IPS-NIHi11 (cell line): ENCODE measurements around the gene SUCNR1.
"Not testable (repeated sequence)": the region's sequence is repeated elsewhere in the genome, so short reads cannot be mapped to it uniquely, and the experiment has no call there.

ENCODE experiments used
- DNase-seq: peaks from one replicate; pipeline ENCODE4 v3.0.0; 2012; ENCODE audit warnings: mixed read lengths, low spot score

The SUCNR1 gene

GRCh38 chr3:151871639-151872468, 1.6 kb upstream of the SUCNR1 start:
- no peak for DNase-seq

DNA sequence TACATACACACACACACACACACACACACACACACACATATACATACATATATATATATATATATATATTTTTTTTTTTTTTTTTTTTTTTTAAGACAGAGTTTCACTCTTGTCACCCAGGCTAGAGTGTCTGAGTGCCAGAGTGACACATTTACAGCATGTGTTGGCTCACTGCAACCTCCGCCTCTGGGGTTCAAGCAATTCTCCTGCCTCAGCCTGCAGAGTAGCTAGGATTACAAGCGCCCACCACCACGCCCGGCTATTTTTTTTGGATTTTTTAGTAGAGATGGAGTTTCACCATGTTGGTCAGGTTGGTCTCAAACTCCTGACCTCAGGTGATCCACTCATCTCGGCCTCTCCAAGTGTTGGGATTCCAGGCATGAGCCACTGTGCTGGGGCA, 636 bp downstream of the SUCNR1 start:
- not testable (repeated sequence) for DNase-seq

DNA sequence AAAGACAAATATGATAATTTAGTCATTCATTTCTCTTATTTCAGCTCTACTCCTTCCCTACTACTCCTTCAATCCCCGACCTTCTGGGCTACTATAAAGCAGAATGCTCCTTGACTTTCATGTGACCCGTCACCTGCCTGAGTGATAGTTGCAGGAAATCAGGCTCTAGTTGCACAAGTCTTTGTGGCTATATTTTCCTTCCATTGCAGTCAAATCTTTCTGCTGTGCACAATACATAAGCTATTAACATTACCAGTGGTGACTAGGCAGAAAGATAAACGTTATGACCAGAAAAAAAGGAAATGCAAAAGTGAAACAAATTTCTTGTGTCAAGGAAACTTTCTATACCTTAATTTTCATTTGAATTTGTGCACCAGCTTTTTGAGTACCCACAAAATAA, 2.3 kb downstream of the SUCNR1 start:
- DNase-seq: no peak

DNA sequence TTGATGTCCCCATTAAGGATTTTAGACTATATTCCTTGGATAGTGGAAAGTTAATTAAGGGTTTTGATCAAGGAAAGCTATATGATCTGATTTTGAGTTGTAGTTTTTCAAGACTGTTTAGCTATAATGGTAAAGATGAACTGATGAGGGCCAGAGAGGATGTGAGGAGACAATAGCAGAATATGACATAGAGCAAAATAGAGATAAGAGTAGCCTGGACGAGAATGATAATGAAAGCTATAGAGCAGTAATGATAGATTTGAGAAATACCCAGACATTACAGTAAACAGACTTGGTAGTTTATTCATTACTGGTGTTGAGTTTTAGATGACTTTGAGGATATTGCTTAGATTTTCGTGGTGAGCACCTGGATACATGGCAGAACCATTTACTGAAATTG, 3.8 kb downstream of the SUCNR1 start:
- no peak for DNase-seq

GRCh38 chr3:151878465-151878864, 5.0 kb downstream of the SUCNR1 start:
- no peak for DNase-seq

GRCh38 chr3:151879037-151879436, 5.6 kb downstream of the SUCNR1 start:
- no peak for DNase-seq

GRCh38 chr3:151879679-151880415, 6.4 kb downstream of the SUCNR1 start:
- DNase-seq: no peak

GRCh38 chr3:151880416-151880690, 6.9 kb downstream of the SUCNR1 start:
- DNase-seq: no peak

DNA sequence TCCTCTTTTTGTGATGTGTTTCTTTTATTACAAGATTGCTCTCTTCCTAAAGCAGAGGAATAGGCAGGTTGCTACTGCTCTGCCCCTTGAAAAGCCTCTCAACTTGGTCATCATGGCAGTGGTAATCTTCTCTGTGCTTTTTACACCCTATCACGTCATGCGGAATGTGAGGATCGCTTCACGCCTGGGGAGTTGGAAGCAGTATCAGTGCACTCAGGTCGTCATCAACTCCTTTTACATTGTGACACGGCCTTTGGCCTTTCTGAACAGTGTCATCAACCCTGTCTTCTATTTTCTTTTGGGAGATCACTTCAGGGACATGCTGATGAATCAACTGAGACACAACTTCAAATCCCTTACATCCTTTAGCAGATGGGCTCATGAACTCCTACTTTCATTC, 7.7 kb downstream of the SUCNR1 start:
- no peak for DNase-seq

DNA sequence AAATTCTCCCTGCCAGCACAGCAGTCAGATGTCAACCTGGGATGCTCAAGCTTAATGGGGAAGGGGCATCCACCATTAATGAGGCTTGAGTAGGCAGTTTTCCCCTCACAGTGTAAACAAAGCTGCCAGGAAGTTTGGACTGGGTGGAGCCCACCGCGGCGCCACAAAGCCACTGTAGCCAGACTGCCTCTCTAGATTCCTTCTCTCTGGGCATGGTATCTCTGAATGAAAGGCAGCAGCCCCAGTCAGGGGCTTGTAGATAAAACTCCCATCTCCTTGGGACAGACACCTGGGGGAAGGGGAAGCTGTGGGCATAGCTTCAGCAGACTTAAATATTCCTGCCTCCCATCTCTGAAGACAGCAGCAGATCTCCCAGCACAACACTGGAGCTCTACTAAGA, 12.0 kb downstream of the SUCNR1 start:
- not testable (repeated sequence) for DNase-seq

DNA sequence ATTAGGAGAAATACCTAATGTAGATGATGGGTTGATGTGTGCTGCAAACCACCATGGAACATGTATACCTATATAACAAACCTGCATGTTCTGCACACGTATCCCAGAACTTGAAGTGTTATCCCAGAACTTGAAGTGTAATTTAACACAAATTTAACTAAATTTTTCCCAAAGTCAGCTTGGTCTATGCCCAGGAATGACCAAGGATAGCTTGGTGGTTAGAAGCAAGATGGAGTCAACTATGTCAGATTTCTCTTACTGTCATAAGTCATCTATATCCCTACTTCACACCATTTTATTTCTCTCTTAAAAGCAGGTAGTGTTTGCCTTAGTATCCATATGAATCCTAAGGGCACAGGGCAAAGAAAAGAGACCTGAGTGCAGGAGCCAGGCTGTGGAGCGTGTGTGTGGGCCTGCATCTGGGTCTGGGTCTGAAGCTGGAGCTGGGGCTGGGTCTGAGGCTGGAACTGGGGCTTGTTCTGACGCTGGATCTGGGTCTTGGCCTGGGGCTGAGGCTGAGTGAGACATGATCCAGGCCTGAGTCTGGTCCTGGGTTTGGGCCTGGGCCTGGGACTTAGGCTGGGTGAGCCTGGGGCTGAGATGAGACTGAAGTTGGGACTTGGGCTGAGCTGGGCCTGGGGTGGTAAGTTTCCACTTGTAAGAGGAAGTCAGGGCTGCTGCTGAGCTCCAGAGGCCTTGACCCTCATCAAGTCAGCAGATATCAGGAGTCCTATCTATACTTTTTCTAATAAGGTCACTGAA, 14.2 kb downstream of the SUCNR1 start:
- not testable (repeated sequence) for DNase-seq

GRCh38 chr3:151890721-151891141, 17.3 kb downstream of the SUCNR1 start:
- DNase-seq: no peak

DNA sequence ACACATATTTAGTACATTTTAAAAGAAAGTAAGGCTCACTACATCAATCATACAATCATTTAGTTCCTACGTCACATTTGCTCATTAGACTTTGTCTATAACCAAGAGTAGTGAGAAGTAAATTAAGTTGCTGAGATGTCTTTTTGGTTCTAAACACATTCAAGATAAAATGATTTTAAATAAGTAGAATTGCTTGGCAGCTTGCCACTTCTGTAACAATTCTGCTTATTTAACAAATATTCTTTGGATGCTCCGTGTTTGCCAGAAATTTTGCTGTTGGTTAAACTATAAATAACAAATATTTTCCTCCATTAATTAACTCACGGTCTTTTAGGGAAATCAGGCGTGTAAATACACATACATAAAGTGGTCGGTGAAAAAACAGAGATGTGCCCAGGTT, 18.3 kb downstream of the SUCNR1 start:
- no peak for DNase-seq

GRCh38 chr3:151894219-151894618, 20.8 kb downstream of the SUCNR1 start:
- no peak for DNase-seq

GRCh38 chr3:151895478-151896241, 22.2 kb downstream of the SUCNR1 start:
- DNase-seq: peak; percentile 31

GRCh38 chr3:151896246-151897012, 23.0 kb downstream of the SUCNR1 start:
- no peak for DNase-seq

DNA sequence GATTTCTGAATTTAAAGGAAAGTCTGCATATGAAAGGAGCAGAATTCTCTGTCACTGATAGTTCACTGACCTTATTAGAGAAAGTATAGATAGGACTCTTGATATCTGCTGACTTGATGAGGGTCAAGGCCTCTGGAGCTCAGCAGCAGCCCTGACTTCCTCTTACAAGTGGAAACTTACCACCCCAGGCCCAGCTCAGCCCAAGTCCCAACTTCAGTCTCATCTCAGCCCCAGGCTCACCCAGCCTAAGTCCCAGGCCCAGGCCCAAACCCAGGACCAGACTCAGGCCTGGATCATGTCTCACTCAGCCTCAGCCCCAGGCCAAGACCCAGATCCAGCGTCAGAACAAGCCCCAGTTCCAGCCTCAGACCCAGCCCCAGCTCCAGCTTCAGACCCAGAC, 24.7 kb downstream of the SUCNR1 start:
- not testable (repeated sequence) for DNase-seq

DNA sequence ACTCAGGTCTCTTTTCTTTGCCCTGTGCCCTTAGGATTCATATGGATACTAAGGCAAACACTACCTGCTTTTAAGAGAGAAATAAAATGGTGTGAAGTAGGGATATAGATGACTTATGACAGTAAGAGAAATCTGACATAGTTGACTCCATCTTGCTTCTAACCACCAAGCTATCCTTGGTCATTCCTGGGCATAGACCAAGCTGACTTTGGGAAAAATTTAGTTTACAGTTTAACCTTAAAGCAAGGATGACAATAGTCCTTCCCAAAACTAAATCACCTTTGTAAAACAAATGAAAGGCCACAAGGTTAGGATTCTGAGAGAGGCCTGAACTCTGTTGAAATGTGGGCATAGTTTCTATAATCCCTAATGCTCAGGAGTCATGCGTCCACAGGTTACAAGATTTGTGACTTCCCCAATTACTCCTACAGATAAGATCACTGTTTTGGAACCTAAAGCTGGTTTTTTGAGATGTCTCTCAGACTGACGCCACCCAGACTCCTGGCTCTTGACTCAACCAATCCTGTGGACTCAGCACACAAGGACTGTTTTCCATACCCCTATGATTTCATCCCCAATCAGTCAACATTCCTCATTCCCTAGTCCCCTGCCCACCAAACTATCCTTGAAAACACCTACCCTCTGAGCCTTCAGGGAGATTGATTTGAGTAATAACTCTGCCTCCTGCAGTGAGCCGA, 25.3 kb downstream of the SUCNR1 start:
- not testable (repeated sequence) for DNase-seq

DNA sequence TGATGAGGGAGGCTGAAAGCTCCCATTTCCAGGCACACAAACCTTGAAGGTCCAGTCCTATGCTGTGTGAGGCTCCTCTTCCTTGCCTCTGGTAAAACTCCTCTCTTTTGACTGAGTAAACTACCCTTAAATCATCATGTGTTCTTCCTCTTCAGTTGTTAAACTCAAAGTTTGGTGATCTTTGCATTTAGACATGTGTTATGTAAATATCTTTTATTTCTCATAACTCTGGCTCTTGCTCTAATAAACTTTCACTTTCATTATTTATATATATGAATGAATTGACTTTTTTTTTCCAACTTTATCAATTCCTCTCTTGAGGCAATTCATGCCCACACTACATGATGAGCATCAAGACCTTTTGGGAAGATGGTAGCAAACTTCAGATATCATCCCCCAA, 26.6 kb downstream of the SUCNR1 start:
- DNase-seq: no peak

DNA sequence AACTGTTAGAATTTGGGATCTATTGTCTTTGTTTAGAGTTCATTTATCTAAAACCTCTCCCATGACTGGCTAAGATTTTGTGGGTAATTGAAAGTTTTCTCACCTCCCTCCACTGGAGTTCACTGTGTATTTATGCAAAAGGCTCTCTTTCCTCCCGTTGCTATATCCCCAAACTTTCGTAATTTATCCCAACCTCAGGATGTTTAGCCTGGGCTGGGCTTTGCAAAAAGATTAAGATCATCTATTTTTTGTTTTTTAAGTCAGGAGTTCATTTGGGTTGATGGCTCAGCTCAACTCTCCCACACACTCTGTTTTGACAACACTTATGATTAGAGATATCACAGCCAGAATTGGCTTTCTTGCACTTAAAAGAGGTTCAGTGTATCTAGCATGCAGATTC, 27.0 kb downstream of the SUCNR1 start:
- no peak for DNase-seq
